ENCODE results near the gene AGRN.

Gene AGRN

GRCh38 chr1:1034439-1034781 is 14.5 kb downstream of the AGRN start:
- in situ Hi-C loops (cut with MboI; ENCODE audit: low sequenced_read_pairs): no loop called here

- in situ Hi-C loops (cut with MboI; ENCODE audit: low sequenced_read_pairs): no loop called here
Measured at GRCh38 chr1:1035291-1035943, 15.5 kb downstream of the AGRN start.

- in situ Hi-C loops (cut with MboI; ENCODE audit: low sequenced_read_pairs): no loop called here
Measured at GRCh38 chr1:1037366-1038327, 17.7 kb downstream of the AGRN start.

- in situ Hi-C loops (cut with MboI; ENCODE audit: low sequenced_read_pairs): no loop called here
Measured at GRCh38 chr1:1038694-1039093, 18.8 kb downstream of the AGRN start.

- in situ Hi-C loops (cut with MboI; ENCODE audit: low sequenced_read_pairs): no loop called here
Measured at GRCh38 chr1:1039145-1039910, 19.4 kb downstream of the AGRN start.

- in situ Hi-C loops (cut with MboI; ENCODE audit: low sequenced_read_pairs): no loop called here
Measured at GRCh38 chr1:1040004-1040991, 20.4 kb downstream of the AGRN start.

GRCh38 chr1:1041092-1041523 is 21.2 kb downstream of the AGRN start:
- in situ Hi-C loops (cut with MboI; ENCODE audit: low sequenced_read_pairs): no loop called here

- in situ Hi-C loops (cut with MboI; ENCODE audit: low sequenced_read_pairs): no loop called here
Measured at GRCh38 chr1:1041873-1042272, 22.0 kb downstream of the AGRN start.

- in situ Hi-C loops (cut with MboI; ENCODE audit: low sequenced_read_pairs): no loop called here
Measured at GRCh38 chr1:1042835-1043234, 22.9 kb downstream of the AGRN start.

- in situ Hi-C loops (cut with MboI; ENCODE audit: low sequenced_read_pairs): no loop called here
Measured at GRCh38 chr1:1043411-1043810, 23.5 kb downstream of the AGRN start.

GRCh38 chr1:1043921-1044320 is 24.0 kb downstream of the AGRN start:
- in situ Hi-C loops (cut with MboI; ENCODE audit: low sequenced_read_pairs): no loop called here

GRCh38 chr1:1044455-1045078 is 24.6 kb downstream of the AGRN start:
- in situ Hi-C loops (cut with MboI; ENCODE audit: low sequenced_read_pairs): no loop called here

- in situ Hi-C loops (cut with MboI; ENCODE audit: low sequenced_read_pairs): no loop called here
Measured at GRCh38 chr1:1045129-1045528, 25.2 kb downstream of the AGRN start.

- in situ Hi-C loops (cut with MboI; ENCODE audit: low sequenced_read_pairs): no loop called here
Measured at GRCh38 chr1:1046243-1046642, 26.3 kb downstream of the AGRN start.

GRCh38 chr1:1046767-1047166 is 26.8 kb downstream of the AGRN start:
- in situ Hi-C loops (cut with MboI; ENCODE audit: low sequenced_read_pairs): no loop called here

- in situ Hi-C loops (cut with MboI; ENCODE audit: low sequenced_read_pairs): no loop called here
Measured at GRCh38 chr1:1047407-1047806, 27.5 kb downstream of the AGRN start.

- in situ Hi-C loops (cut with MboI; ENCODE audit: low sequenced_read_pairs): no loop called here
Measured at GRCh38 chr1:1047963-1048362, 28.0 kb downstream of the AGRN start.

- in situ Hi-C loops (cut with MboI; ENCODE audit: low sequenced_read_pairs): no loop called here
Measured at GRCh38 chr1:1048765-1049164, 28.8 kb downstream of the AGRN start.

GRCh38 chr1:1049318-1050165 is 29.6 kb downstream of the AGRN start:
- in situ Hi-C loops (cut with MboI; ENCODE audit: low sequenced_read_pairs): no loop called here

Data from hTERT RPE-1 (cell line).